H9 (cell line): ENCODE measurements around the gene CADM1. TPM values are rescaled to one million over a fixed set of nuclear protein-coding genes. Genes with fewer than 3 reads are reported as not detected.

ENCODE experiments used
- DNase-seq: peaks from one replicate; pipeline ENCODE4 v3.0.0-alpha.2; 2017
- H2AFZ ChIP-seq: one replicate; pipeline ENCODE4 v1.6.1; 2013; ENCODE audit warnings: mild to moderate bottlenecking, low read length, control low read depth, moderate library complexity
- H2AK5ac ChIP-seq: 2 replicates; pipeline ENCODE4 v1.6.1; 2013; ENCODE audit warnings: low read length, control low read depth, mixed read lengths; ENCODE audit not compliant: insufficient read length
- H2BK120ac ChIP-seq: one replicate; pipeline ENCODE4 v1.6.1; 2013; ENCODE audit warnings: low read depth, mild to moderate bottlenecking, low read length, control low read depth, inconsistent platforms; ENCODE audit not compliant: poor library complexity, severe bottlenecking
- H2BK12ac ChIP-seq: 2 replicates; pipeline ENCODE4 v1.6.1; 2013; ENCODE audit warnings: low read length, control low read depth, mixed read lengths, low read depth; ENCODE audit not compliant: insufficient read length
- H2BK15ac ChIP-seq: 2 replicates; pipeline ENCODE4 v1.6.1; 2013; ENCODE audit warnings: low read depth, low read length, control low read depth
- H2BK20ac ChIP-seq: one replicate; pipeline ENCODE4 v1.6.1; 2013; ENCODE audit warnings: low read depth, mild to moderate bottlenecking, low read length, control low read depth, inconsistent platforms; ENCODE audit not compliant: poor library complexity, severe bottlenecking
- H2BK5ac ChIP-seq: 2 replicates; pipeline ENCODE4 v1.6.1; 2013; ENCODE audit warnings: low read length, control low read depth, mixed read lengths; ENCODE audit not compliant: insufficient read length
- H3K14ac ChIP-seq: 2 replicates; pipeline ENCODE4 v1.6.1; 2013; ENCODE audit warnings: low read length, control low read depth; ENCODE audit not compliant: insufficient read depth
- H3K18ac ChIP-seq: 2 replicates; pipeline ENCODE4 v1.6.1; 2013; ENCODE audit warnings: low read depth, mild to moderate bottlenecking, mixed read lengths, low read length, control low read depth; ENCODE audit not compliant: insufficient read length
- H3K23ac ChIP-seq: 2 replicates; pipeline ENCODE4 v1.6.1; 2013; ENCODE audit warnings: low read length, control low read depth, mixed read lengths, low read depth; ENCODE audit not compliant: insufficient read length
- H3K23me2 ChIP-seq: 2 replicates; pipeline ENCODE4 v1.6.1; 2013; ENCODE audit warnings: low read depth, mild to moderate bottlenecking, mixed read lengths, low read length, control low read depth; ENCODE audit not compliant: insufficient read length, poor library complexity, severe bottlenecking
- H3K27ac ChIP-seq: 2 replicates; pipeline ENCODE4 v1.5.1; 2013; ENCODE audit warnings: low read length, control low read depth, mixed read lengths, low read depth; ENCODE audit not compliant: insufficient read length
- H3K27me3 ChIP-seq: 2 replicates; pipeline ENCODE4 v1.6.1; 2013; ENCODE audit warnings: low read length, control low read depth, inconsistent platforms; ENCODE audit not compliant: insufficient read depth
- H3K4ac ChIP-seq: 2 replicates; pipeline ENCODE4 v1.6.1; 2013; ENCODE audit warnings: low read depth, mild to moderate bottlenecking, control low read depth, inconsistent platforms, low read length, moderate library complexity
- H3K4me1 ChIP-seq: 2 replicates; pipeline ENCODE4 v1.6.1; 2013; ENCODE audit warnings: low read length, control low read depth, inconsistent platforms; ENCODE audit not compliant: insufficient read depth
- H3K4me2 ChIP-seq: 2 replicates; pipeline ENCODE4 v1.6.1; 2013; ENCODE audit warnings: low read length, control low read depth, mixed read lengths; ENCODE audit not compliant: insufficient read length, insufficient read depth
- H3K56ac ChIP-seq: 2 replicates; pipeline ENCODE4 v1.6.1; 2013; ENCODE audit warnings: low read depth, mild to moderate bottlenecking, mixed read lengths, low read length, control low read depth; ENCODE audit not compliant: insufficient read length
- H3K79me1 ChIP-seq: 2 replicates; pipeline ENCODE4 v1.6.1; 2013; ENCODE audit warnings: low read depth, mild to moderate bottlenecking, moderate library complexity, low read length, control low read depth, inconsistent platforms; ENCODE audit not compliant: insufficient read depth, poor library complexity, severe bottlenecking
- H3K79me2 ChIP-seq: 2 replicates; pipeline ENCODE4 v1.6.1; 2013; ENCODE audit warnings: low read length, control low read depth, inconsistent platforms; ENCODE audit not compliant: insufficient read depth
- H3K9ac ChIP-seq: 2 replicates; pipeline ENCODE4 v1.6.1; 2013; ENCODE audit warnings: low read length, control low read depth, mixed read lengths; ENCODE audit not compliant: insufficient read length; ENCODE audit errors: extremely low read depth
- H3K9me3 ChIP-seq: one replicate; pipeline ENCODE4 v1.6.1; 2013; ENCODE audit warnings: low read depth, low read length, inconsistent platforms; ENCODE audit not compliant: control insufficient read depth
- H3T11ph ChIP-seq: one replicate; pipeline ENCODE4 v1.6.1; 2013; ENCODE audit warnings: mild to moderate bottlenecking, low read length, control low read depth, inconsistent platforms
- H4K20me1 ChIP-seq: one replicate; pipeline ENCODE4 v1.6.1; 2013; ENCODE audit not compliant: control insufficient read depth, insufficient read length, insufficient read depth
- H4K5ac ChIP-seq: 2 replicates; pipeline ENCODE4 v1.6.1; 2013; ENCODE audit warnings: low read depth, mild to moderate bottlenecking, mixed read lengths, low read length, control low read depth; ENCODE audit not compliant: insufficient read length
- H4K8ac ChIP-seq: replicated peaks from 2 replicates; pipeline ENCODE4 v1.6.1; 2013; ENCODE audit warnings: low read length, control low read depth, mixed read lengths, low read depth; ENCODE audit not compliant: insufficient read length
- H4K91ac ChIP-seq: 2 replicates; pipeline ENCODE4 v1.6.1; 2013; ENCODE audit warnings: low read depth, mild to moderate bottlenecking, moderate library complexity, mixed read lengths, low read length, control low read depth; ENCODE audit not compliant: insufficient read length
- H3K27ac Mint-ChIP-seq, 3 experiments: 2 replicates in 2 of 3; 3 replicates in 1 of 3; pipeline ENCODE4 v1.8.0; 2020 to 2021; ENCODE audit warnings: mixed read lengths in 3 of 3, mild to moderate bottlenecking in 1 of 3, moderate library complexity in 1 of 3
- H3K27me3 Mint-ChIP-seq: 2 replicates; pipeline ENCODE4 v1.8.0; 2021; ENCODE audit warnings: low read depth, mild to moderate bottlenecking, moderate library complexity, mixed read lengths
- H3K36me3 Mint-ChIP-seq, 3 experiments: 2 replicates in 2 of 3; 3 replicates in 1 of 3; pipeline ENCODE4 v1.8.0; 2020 to 2021; ENCODE audit warnings: low read depth in 3 of 3, mixed read lengths in 3 of 3; ENCODE audit not compliant: insufficient read depth in 1 of 3
- H3K4me1 Mint-ChIP-seq, 2 experiments: 2 replicates each; pipeline ENCODE4 v1.8.0; 2020; ENCODE audit warnings: mixed read lengths in 2 of 2
- H3K4me3 Mint-ChIP-seq, 2 experiments: 2 replicates in 1 of 2; 3 replicates in 1 of 2; pipeline ENCODE4 v1.8.0; 2020 to 2021; ENCODE audit warnings: mild to moderate bottlenecking in 2 of 2, mixed read lengths in 2 of 2, moderate library complexity in 1 of 2
- H3K9me3 Mint-ChIP-seq, 2 experiments: 2 replicates in 1 of 2; 3 replicates in 1 of 2; pipeline ENCODE4 v1.8.0; 2020; ENCODE audit warnings: mild to moderate bottlenecking in 2 of 2, mixed read lengths in 2 of 2, moderate library complexity in 1 of 2
- WGBS: extraction: QIAGEN DNeasy Blood & Tissue Kit; methylation state at CpG from one replicate; pipeline ENCODE4 v1.1.7; 2013; ENCODE audit warnings: missing lambda C conversion rate, low lambda C conversion rate, mixed read lengths; ENCODE audit not compliant: insufficient read length; ENCODE audit errors: extremely low coverage; 5-methylcytosine and 5-hydroxymethylcytosine counted together
- total RNA-seq: library from RNA; stranded (reverse); gene quantifications from 2 replicates; pipeline ENCODE4 v1.2.1, GENCODE V29; 2021
- TF ChIP-seq, protein P1 (sequence below): fragments of 200-600 bp; sonication (generic); conservative IDR thresholded peaks from 3 replicates; pipeline ENCODE4 v1.8.0; 2021; ENCODE audit warnings: antibody characterized with exemption, mild to moderate bottlenecking

Gene CADM1
- total RNA-seq, 1 experiment from 2014 or later: 11.9 TPM

DNA sequence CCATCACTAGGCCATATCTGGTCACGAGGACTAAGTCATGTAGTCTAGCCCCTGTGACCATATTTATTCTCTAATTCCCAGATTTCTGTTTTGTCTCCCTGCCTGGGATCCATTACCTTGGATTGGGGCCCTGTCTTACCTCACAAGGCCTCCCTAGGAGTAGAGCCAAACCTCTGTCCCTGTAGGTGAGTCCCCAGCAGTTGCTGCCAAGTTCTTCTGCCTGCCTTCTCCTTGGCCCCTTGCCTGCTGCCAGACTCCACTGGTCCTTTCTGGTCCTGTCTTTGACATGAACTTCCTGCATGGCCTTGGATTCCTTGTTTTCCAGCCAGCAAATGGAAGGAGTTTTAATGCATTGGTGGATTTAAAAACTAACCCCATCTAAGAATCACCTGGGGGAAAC is 35.6 kb upstream of the CADM1 start:
- Histone ChIP-seq H3K14ac (no peak overlapping the region), H3K23ac (no peak overlapping the region), H2AK5ac (no peak overlapping the region), H2BK5ac (no peak overlapping the region), H3K79me2 (no peaks in the 10 kb centered on the region), H3K18ac (no peak overlapping the region), H2BK12ac (no peak overlapping the region), H3K4me1 (0 out of 2 replicates have a peak, but pooled peaks cover 3% of the 10 kb centered on the region), H2BK15ac (no peak overlapping the region), H3K4me2 (no peak overlapping the region), H3K27ac (no peak overlapping the region), H3K9me3 (no peaks in the 10 kb centered on the region), H3K79me1 (no peaks in the 10 kb centered on the region), H3K9ac (no peak overlapping the region), H2AFZ (no peak overlapping the region), H3K56ac (no peak overlapping the region), H4K8ac (no peak overlapping the region), H3K4ac (no peak overlapping the region), H4K20me1 (no peaks in the 10 kb centered on the region), H4K5ac (no peak overlapping the region), H2BK120ac (no peak overlapping the region), H3T11ph (no peak overlapping the region), H3K27me3 (no peaks in the 10 kb centered on the region), H3K23me2 (no peaks in the 10 kb centered on the region), H2BK20ac (no peak overlapping the region), H4K91ac (no peak overlapping the region)
- no peaks in the 10 kb centered on the region for H3K36me3 Mint-ChIP-seq
- WGBS: no CpG with 5 or more reads among the region's 1 CpG
- TF ChIP-seq, protein P1, sequence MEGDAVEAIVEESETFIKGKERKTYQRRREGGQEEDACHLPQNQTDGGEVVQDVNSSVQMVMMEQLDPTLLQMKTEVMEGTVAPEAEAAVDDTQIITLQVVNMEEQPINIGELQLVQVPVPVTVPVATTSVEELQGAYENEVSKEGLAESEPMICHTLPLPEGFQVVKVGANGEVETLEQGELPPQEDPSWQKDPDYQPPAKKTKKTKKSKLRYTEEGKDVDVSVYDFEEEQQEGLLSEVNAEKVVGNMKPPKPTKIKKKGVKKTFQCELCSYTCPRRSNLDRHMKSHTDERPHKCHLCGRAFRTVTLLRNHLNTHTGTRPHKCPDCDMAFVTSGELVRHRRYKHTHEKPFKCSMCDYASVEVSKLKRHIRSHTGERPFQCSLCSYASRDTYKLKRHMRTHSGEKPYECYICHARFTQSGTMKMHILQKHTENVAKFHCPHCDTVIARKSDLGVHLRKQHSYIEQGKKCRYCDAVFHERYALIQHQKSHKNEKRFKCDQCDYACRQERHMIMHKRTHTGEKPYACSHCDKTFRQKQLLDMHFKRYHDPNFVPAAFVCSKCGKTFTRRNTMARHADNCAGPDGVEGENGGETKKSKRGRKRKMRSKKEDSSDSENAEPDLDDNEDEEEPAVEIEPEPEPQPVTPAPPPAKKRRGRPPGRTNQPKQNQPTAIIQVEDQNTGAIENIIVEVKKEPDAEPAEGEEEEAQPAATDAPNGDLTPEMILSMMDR: no peak
- peaks cover 34% of the 10 kb centered on the region for H3K27me3 Mint-ChIP-seq
- H3K4me1 Mint-ChIP-seq: peaks cover 8 to 15% of the 10 kb centered on the region in 2 experiments; a peak in 3 of 4 replicates
- no peak overlapping the region for H3K4me3 Mint-ChIP-seq
- no peak for DNase-seq
- no peak overlapping the region for H3K27ac Mint-ChIP-seq
- no peaks in the 10 kb centered on the region for H3K9me3 Mint-ChIP-seq
